ENCODE measurements around the gene ACTR3. TPM values are rescaled to one million over a fixed set of nuclear protein-coding genes. Genes with fewer than 3 reads are reported as not detected.
A peak's percentile ranks its signal among the peaks of the same experiment; 100 is the strongest.

The ACTR3 gene
- total and polyA plus RNA-seq, 4 donors = 35.5 to 260 (median 184) TPM

DNA sequence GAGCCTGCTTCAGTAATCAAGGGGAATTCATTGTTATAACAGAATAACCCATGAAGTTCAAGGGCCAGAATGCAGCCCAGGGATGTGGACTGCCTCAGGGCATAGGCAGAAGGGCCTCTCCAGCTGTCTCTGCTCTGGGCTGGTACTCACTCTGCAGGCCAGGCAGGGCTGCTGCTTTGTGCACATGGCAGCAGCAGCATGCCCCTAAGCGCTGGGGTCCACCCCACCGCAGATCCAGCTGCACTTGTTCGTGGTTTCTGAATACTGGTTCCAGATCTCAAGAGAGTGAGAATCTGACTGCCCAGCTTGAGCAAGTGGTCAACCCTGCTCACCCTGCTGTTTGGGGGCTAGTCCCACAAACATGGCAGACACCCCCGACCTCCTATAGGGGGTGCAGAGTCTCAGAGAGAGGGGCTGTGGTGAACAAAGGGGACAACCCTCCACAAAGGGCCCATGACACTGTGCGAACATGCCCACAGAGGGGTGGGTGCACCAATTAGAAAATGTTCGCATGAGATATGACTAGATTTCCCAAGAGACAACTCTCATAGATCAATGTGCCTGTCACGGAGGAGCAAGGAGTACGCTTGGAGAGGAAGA, 87.3 kb downstream of the ACTR3 start:
- WGBS, 2 donors = 91 to 95% methylated on average over 8 of the region's 8 CpGs

GRCh38 chr2:113977660-113978523, 88.0 kb downstream of the ACTR3 start:
- ATAC-seq (ENCODE audit: insufficient read depth, low FRiP score) (no peak), DNase-seq (peak; percentile 41 to 77 (median 73))
- Histone ChIP-seq H3K27me3 (ENCODE audit: control insufficient read depth in 3 of 3, insufficient read depth in 3 of 3, low read length in 2 of 3) (no peaks in the 10 kb centered on the region), H3K27ac (ENCODE audit: low read depth in 1 of 2, low read length in 1 of 2) (no peak overlapping the region), H3K9ac (ENCODE audit: insufficient read depth in 1 of 2, low read length in 2 of 2) (no peak overlapping the region), H3K4me1 (ENCODE audit: control insufficient read depth in 5 of 5, insufficient read depth in 5 of 5, low read length in 5 of 5) (peaks cover 0 to 3% (median 2%) of the 10 kb centered on the region in 5 donors), H3K9me3 (ENCODE audit: control insufficient read depth in 4 of 4, insufficient read depth in 3 of 4, low read length in 3 of 4) (no peaks in the 10 kb centered on the region), H3K36me3 (ENCODE audit: control insufficient read depth in 4 of 4, insufficient read depth in 4 of 4, low read length in 4 of 4) (peaks cover 0 to 5% (median 0%) of the 10 kb centered on the region in 4 donors), H3K4me3 (no peak overlapping the region)
- 57 to 63% methylated on average over 16 of the region's 16 CpGs for WGBS, 2 donors
- TF ChIP-seq, protein P1, sequence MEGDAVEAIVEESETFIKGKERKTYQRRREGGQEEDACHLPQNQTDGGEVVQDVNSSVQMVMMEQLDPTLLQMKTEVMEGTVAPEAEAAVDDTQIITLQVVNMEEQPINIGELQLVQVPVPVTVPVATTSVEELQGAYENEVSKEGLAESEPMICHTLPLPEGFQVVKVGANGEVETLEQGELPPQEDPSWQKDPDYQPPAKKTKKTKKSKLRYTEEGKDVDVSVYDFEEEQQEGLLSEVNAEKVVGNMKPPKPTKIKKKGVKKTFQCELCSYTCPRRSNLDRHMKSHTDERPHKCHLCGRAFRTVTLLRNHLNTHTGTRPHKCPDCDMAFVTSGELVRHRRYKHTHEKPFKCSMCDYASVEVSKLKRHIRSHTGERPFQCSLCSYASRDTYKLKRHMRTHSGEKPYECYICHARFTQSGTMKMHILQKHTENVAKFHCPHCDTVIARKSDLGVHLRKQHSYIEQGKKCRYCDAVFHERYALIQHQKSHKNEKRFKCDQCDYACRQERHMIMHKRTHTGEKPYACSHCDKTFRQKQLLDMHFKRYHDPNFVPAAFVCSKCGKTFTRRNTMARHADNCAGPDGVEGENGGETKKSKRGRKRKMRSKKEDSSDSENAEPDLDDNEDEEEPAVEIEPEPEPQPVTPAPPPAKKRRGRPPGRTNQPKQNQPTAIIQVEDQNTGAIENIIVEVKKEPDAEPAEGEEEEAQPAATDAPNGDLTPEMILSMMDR (IDR thresholded peaks at IDR 0.05; ENCODE audit: control extremely low read depth, extremely low read depth) = peak; percentile 7

More for the DNA sequence above, 87.3 kb downstream of the ACTR3 start:
- Histone ChIP-seq H3K4me1 (ENCODE audit: control insufficient read depth in 5 of 5, insufficient read depth in 5 of 5, low read length in 5 of 5) (peaks cover 0 to 3% (median 2%) of the 10 kb centered on the region in 5 donors), H3K36me3 (ENCODE audit: control insufficient read depth in 4 of 4, insufficient read depth in 4 of 4, low read length in 4 of 4) (peaks cover 0 to 5% (median 0%) of the 10 kb centered on the region in 4 donors), H3K9me3 (ENCODE audit: control insufficient read depth in 4 of 4, insufficient read depth in 3 of 4, low read length in 3 of 4) (no peaks in the 10 kb centered on the region), H3K9ac (ENCODE audit: insufficient read depth in 1 of 2, low read length in 2 of 2) (no peak overlapping the region), H3K27ac (ENCODE audit: low read depth in 1 of 2, low read length in 1 of 2) (no peak overlapping the region), H3K4me3 (no peak overlapping the region), H3K27me3 (ENCODE audit: control insufficient read depth in 3 of 3, insufficient read depth in 3 of 3, low read length in 2 of 3) (no peaks in the 10 kb centered on the region)
- TF ChIP-seq, protein P1 (IDR thresholded peaks at IDR 0.05; ENCODE audit: control extremely low read depth, extremely low read depth) = no peak
- DNase-seq (no peak), ATAC-seq (ENCODE audit: insufficient read depth, low FRiP score) (no peak)

DNA sequence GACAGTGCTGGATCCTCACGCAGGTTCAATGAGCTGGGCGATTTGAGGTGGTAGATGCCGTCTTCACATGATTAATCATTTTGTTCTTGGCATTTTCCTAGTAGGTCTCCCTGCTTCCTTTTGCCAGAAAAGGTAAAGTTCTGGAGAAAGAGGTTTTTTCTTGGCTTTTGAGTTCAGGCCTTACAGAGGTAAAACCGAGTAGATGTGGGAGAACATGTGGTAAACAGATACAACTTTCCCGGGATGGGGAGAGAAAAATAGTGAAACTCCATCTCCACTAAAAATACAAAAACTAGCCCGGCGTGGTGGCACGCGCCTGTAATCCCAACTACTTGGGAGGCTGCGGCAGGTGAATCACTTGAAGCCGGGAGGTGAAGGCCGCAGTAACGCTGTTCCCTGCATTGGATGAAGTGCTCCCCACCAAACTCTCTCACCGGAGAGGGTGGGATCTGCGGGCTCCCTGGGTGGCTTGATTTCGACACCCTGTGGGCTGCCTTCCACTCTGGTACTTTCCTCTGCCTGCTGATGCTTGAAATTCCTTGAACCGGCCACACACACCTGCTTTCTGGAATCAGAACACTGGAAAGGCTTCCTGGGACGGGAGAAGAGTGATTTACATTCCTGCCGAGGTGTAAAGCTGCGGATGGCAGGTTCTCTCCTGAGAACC, 88.8 kb downstream of the ACTR3 start:
- WGBS, 2 donors = 92% methylated on average over 20 of the region's 20 CpGs
- Histone ChIP-seq H3K27ac (ENCODE audit: low read depth in 1 of 2, low read length in 1 of 2) (no peak overlapping the region), H3K27me3 (ENCODE audit: control insufficient read depth in 3 of 3, insufficient read depth in 3 of 3, low read length in 2 of 3) (no peaks in the 10 kb centered on the region), H3K9ac (ENCODE audit: insufficient read depth in 1 of 2, low read length in 2 of 2) (no peak overlapping the region), H3K4me1 (ENCODE audit: control insufficient read depth in 5 of 5, insufficient read depth in 5 of 5, low read length in 5 of 5) (peaks cover 0 to 3% (median 2%) of the 10 kb centered on the region in 5 donors), H3K9me3 (ENCODE audit: control insufficient read depth in 4 of 4, insufficient read depth in 3 of 4, low read length in 3 of 4) (no peaks in the 10 kb centered on the region), H3K4me3 (no peak overlapping the region), H3K36me3 (ENCODE audit: control insufficient read depth in 4 of 4, insufficient read depth in 4 of 4, low read length in 4 of 4) (peaks cover 0 to 3% (median 0%) of the 10 kb centered on the region in 4 donors)
- no peak for ATAC-seq (ENCODE audit: insufficient read depth, low FRiP score)
- TF ChIP-seq, protein P1 (IDR thresholded peaks at IDR 0.05; ENCODE audit: control extremely low read depth, extremely low read depth) = no peak
- no peak for DNase-seq

Measured in lung (tissue), 12 donors.